ENCODE data around the gene ITGA6.

DNA sequence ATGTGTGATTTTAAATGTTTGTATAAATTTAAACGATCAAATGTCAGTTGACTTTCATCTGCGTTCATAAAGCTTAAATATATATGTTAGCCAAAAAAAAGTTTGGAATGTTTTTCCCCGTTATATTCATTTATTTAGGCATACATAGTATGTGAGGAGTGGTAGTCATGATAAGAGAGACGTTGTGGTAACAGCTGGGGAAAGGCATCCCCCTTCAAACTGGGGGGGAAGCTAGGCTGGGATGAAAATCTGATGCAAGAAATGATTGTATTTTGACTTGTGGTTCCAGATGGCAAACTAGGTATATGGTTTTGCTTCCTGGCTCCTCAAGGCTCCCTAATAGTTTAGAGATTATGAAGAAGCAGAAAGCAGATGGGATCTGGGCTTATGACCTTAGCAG, 30.1 kb downstream of the ITGA6 start:
- TF ChIP-seq, protein P1, sequence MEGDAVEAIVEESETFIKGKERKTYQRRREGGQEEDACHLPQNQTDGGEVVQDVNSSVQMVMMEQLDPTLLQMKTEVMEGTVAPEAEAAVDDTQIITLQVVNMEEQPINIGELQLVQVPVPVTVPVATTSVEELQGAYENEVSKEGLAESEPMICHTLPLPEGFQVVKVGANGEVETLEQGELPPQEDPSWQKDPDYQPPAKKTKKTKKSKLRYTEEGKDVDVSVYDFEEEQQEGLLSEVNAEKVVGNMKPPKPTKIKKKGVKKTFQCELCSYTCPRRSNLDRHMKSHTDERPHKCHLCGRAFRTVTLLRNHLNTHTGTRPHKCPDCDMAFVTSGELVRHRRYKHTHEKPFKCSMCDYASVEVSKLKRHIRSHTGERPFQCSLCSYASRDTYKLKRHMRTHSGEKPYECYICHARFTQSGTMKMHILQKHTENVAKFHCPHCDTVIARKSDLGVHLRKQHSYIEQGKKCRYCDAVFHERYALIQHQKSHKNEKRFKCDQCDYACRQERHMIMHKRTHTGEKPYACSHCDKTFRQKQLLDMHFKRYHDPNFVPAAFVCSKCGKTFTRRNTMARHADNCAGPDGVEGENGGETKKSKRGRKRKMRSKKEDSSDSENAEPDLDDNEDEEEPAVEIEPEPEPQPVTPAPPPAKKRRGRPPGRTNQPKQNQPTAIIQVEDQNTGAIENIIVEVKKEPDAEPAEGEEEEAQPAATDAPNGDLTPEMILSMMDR (IDR thresholded peaks at IDR 0.05), result no peak
- TF ChIP-seq ZFX (IDR thresholded peaks at IDR 0.05; ENCODE audit: borderline replicate concordance), result no peak

All from 22Rv1 (cell line).